ENCODE results near the gene CYP46A1.

The CYP46A1 gene

GRCh38 chr14:99731547-99732435 is 47.7 kb downstream of the CYP46A1 start:
- no peak for TF ChIP-seq CTCF (conservative IDR thresholded peaks at IDR 0.05; ENCODE audit: low read depth, low read length)
- no peak overlapping the region for H3K4me3 ChIP-seq (ENCODE audit: low read length)
- DNase-seq (ENCODE audit: low read depth): no peak

- TF ChIP-seq CTCF (conservative IDR thresholded peaks at IDR 0.05; ENCODE audit: low read depth, low read length): no peak
- DNase-seq (ENCODE audit: low read depth): no peak
- no peak overlapping the region for H3K4me3 ChIP-seq (ENCODE audit: low read length)
Measured at GRCh38 chr14:99732436-99733210, 48.5 kb downstream of the CYP46A1 start.

GRCh38 chr14:99733211-99733539 is 49.1 kb downstream of the CYP46A1 start:
- DNase-seq (ENCODE audit: low read depth): no peak
- no peak for TF ChIP-seq CTCF (conservative IDR thresholded peaks at IDR 0.05; ENCODE audit: low read depth, low read length)

GRCh38 chr14:99733540-99734405 is 49.7 kb downstream of the CYP46A1 start:
- no peak for DNase-seq (ENCODE audit: low read depth)
- TF ChIP-seq CTCF (conservative IDR thresholded peaks at IDR 0.05; ENCODE audit: low read depth, low read length): no peak

More at GRCh38 chr14:99733211-99733539, 49.1 kb downstream of the CYP46A1 start:
- no peak overlapping the region for H3K4me3 ChIP-seq (ENCODE audit: low read length)

GRCh38 chr14:99734406-99735051 is 50.4 kb downstream of the CYP46A1 start:
- H3K4me3 ChIP-seq (ENCODE audit: low read length): no peak overlapping the region
- DNase-seq (ENCODE audit: low read depth): no peak
- no peak for TF ChIP-seq CTCF (conservative IDR thresholded peaks at IDR 0.05; ENCODE audit: low read depth, low read length)

More at GRCh38 chr14:99733540-99734405, 49.7 kb downstream of the CYP46A1 start:
- H3K4me3 ChIP-seq (ENCODE audit: low read length): no peak overlapping the region
